ENCODE results near the gene ENTPD1. TPM values are rescaled to one million over a fixed set of nuclear protein-coding genes. Genes with fewer than 3 reads are reported as not detected.

Gene ENTPD1
- total RNA-seq, 6 experiments from 2014 or later = not detected

- Mint-ChIP-seq H3K36me3 (ENCODE audit: low read depth) (no peaks in the 10 kb centered on the region), H3K27me3 (ENCODE audit: insufficient read depth) (peaks cover 2% of the 10 kb centered on the region; the same call in 1 of the 2 replicates), H3K4me1 (ENCODE audit: low read depth) (no peaks in the 10 kb centered on the region), H3K4me3 (no peak overlapping the region), H3K9me3 (no peaks in the 10 kb centered on the region), H3K27ac (no peak overlapping the region)
- no peak for TF ChIP-seq CTCF (IDR thresholded peaks at IDR 0.05)
- DNase-seq = no peak
Observed at GRCh38 chr10:95848841-95849240, 92.9 kb downstream of the ENTPD1 start.

- Mint-ChIP-seq H3K27ac (no peak overlapping the region), H3K4me1 (ENCODE audit: low read depth) (no peaks in the 10 kb centered on the region), H3K9me3 (no peaks in the 10 kb centered on the region), H3K36me3 (ENCODE audit: low read depth) (no peaks in the 10 kb centered on the region), H3K4me3 (no peak overlapping the region), H3K27me3 (ENCODE audit: insufficient read depth) (peaks cover 2% of the 10 kb centered on the region; the same call in 1 of the 2 replicates)
- no peak for DNase-seq
- no peak for TF ChIP-seq CTCF (IDR thresholded peaks at IDR 0.05)
Observed at GRCh38 chr10:95850791-95851190, 94.8 kb downstream of the ENTPD1 start.

- Mint-ChIP-seq H3K9me3 (no peaks in the 10 kb centered on the region), H3K27me3 (ENCODE audit: insufficient read depth) (no peaks in the 10 kb centered on the region; the same call in none of the 2 replicates), H3K4me3 (no peak overlapping the region), H3K36me3 (ENCODE audit: low read depth) (no peaks in the 10 kb centered on the region), H3K27ac (no peak overlapping the region), H3K4me1 (ENCODE audit: low read depth) (peaks cover 6% of the 10 kb centered on the region; the same call in 1 of the 2 replicates)
- DNase-seq = no peak
- no peak for TF ChIP-seq CTCF (IDR thresholded peaks at IDR 0.05)
Observed at GRCh38 chr10:95860166-95860940, 104.4 kb downstream of the ENTPD1 start.

- peaks cover 6% of the 10 kb centered on the region; the same call in 1 of the 2 replicates for H3K4me1 Mint-ChIP-seq (ENCODE audit: low read depth)
- TF ChIP-seq CTCF (IDR thresholded peaks at IDR 0.05) = no peak
- H3K27me3 Mint-ChIP-seq (ENCODE audit: insufficient read depth) = no peaks in the 10 kb centered on the region; the same call in none of the 2 replicates
- DNase-seq = no peak
- no peaks in the 10 kb centered on the region for H3K36me3 Mint-ChIP-seq (ENCODE audit: low read depth)
- no peak overlapping the region for H3K27ac Mint-ChIP-seq
- no peak overlapping the region for H3K4me3 Mint-ChIP-seq
- no peaks in the 10 kb centered on the region for H3K9me3 Mint-ChIP-seq
Observed at GRCh38 chr10:95861386-95861785, 105.4 kb downstream of the ENTPD1 start.

GRCh38 chr10:95864906-95865813, 109.2 kb downstream of the ENTPD1 start:
- no peaks in the 10 kb centered on the region; the same call in none of the 2 replicates for H3K27me3 Mint-ChIP-seq (ENCODE audit: insufficient read depth)
- peak; percentile 75 for TF ChIP-seq CTCF (IDR thresholded peaks at IDR 0.05)
- DNase-seq = peak; percentile 78
- peaks cover 6% of the 10 kb centered on the region; the same call in 1 of the 2 replicates for H3K4me1 Mint-ChIP-seq (ENCODE audit: low read depth)
- no peaks in the 10 kb centered on the region for H3K9me3 Mint-ChIP-seq
- peak overlapping the region; percentile 16 for H3K4me3 Mint-ChIP-seq
- no peaks in the 10 kb centered on the region for H3K36me3 Mint-ChIP-seq (ENCODE audit: low read depth)
- peak overlapping the region; percentile 7; the same call in 1 of the 2 replicates for H3K27ac Mint-ChIP-seq
